GF-D8 (cell line): ENCODE data around the gene VPS13C.
"Not testable (repeated sequence)": the region's sequence is repeated elsewhere in the genome, so short reads cannot be mapped to it uniquely, and the experiment has no call there.

ENCODE experiments used
- DNase-seq: peaks from one replicate; lab custom pipeline; 2025; lab: John Stamatoyannopoulos, UW

Gene VPS13C

GRCh38 chr15:62047282-62047827 is 12.9 kb downstream of the VPS13C start:
- no peak for DNase-seq

DNA sequence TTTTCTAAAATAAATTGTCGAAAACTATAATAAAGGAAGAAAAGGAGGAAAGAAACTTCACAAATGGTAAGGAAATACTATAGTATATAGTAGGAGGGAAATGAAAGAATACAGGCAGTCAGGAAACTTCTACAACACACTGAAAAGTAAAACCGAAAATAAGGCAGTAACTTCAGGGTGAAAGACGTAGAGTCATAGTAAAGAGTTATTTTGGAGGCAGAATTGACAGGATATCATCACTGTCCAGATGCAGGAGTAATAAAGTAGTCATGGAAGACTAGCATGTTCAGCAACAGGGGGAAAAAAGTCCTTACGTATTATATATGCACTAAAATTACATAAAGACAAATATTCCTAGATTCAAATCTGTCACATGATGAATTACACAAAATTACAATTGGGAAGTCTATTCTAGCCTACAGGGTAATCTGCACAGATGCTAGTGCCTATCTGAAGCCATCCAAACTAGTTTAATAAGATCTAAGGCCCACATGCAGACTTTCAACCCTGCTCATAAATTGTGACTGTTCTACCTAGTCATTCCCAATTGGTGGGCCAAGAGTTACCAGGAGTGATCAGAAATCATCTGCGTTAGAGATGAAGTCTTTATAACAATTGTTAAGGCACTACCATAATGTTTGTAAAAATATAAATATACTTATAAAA is 14.0 kb downstream of the VPS13C start:
- no peak for DNase-seq

DNA sequence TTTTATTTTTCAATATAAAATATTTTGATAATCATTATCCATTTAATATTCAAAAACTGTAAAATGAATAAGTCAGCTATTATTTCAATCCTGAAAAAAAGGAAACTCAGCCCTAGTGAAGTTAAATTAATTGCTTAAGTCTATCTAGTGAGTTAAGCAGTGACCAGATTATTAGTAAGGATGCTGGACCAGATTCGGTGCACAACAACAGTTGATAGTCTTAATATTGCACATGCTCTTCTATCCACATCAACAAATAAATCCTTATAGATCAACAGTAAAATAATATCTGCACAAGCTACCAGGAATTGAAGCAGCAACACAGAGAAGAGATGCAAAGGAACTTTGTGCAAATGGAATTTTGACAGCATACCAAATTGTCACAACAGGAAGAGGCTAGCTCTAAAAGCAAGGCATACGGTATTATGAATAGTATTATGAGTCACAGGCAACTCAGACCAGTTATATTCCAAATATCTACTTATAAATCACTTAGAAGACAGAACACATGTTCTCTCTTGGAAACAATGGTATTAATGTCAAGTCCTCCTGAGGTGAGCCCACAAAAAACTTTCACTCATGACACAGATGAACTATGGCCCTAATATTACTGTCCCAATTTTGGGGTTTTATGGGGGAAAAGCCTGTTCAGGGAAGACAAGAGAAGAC is 24.9 kb downstream of the VPS13C start:
- no peak for DNase-seq

GRCh38 chr15:62027916-62028315 is 32.3 kb downstream of the VPS13C start:
- no peak for DNase-seq

GRCh38 chr15:62027263-62027565 is 33.0 kb downstream of the VPS13C start:
- no peak for DNase-seq

GRCh38 chr15:62026487-62027262 is 33.6 kb downstream of the VPS13C start:
- no peak for DNase-seq

DNA sequence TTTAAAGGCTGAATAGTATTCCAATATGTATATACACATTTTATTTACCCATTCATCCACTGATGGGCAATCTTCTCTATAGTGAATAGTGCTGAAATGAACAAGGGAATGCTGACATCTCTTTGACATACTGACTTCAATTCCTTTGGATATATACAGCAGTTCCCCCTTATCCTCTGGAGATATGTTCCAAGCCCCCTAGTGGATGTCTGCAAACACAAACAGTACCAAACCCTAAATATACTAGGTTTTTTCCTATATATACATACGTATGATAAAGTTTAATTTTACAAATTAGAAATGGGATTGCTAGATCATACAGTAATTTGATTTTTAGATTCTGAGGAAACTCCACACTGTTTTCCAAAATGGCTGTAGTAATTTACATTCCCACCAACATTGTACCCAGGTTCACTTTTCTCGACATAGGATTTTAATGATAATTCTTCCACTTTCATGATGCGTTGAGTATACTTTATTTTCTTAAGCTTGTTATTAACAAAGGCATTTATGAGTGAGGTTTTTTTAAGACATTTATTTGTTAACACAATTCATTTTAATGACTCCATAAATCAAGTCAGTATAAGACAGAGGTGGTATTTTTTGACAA is 38.2 kb downstream of the VPS13C start:
- DNase-seq, result no peak

- DNase-seq, result no peak
Observed at GRCh38 chr15:62020576-62021160, 39.6 kb downstream of the VPS13C start.

- DNase-seq, result not testable (repeated sequence)
Observed at GRCh38 chr15:62005354-62005753, 54.9 kb downstream of the VPS13C start.

- DNase-seq, result no peak
Observed at GRCh38 chr15:61997786-61998185, 62.5 kb downstream of the VPS13C start.

GRCh38 chr15:61996056-61996635 is 64.1 kb downstream of the VPS13C start:
- no peak for DNase-seq

DNA sequence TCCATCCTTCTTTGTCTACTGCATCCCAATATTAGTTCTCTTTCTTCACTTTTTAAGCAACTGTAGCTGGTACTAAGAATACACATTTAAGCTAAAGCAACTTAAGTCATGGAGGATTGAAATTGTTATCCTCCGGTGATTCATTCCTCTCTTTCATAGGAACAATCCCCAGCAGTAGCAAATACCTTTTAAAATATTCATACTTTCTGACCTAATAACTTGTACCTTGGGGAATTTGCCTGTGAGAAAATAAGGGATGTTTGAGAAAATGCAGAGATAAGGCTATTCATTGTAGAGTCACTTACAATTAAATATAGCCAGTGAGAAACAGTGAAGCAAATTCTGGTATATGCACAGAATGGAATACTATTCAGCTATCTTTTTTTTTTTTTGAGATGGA is 66.0 kb downstream of the VPS13C start:
- no peak for DNase-seq

DNA sequence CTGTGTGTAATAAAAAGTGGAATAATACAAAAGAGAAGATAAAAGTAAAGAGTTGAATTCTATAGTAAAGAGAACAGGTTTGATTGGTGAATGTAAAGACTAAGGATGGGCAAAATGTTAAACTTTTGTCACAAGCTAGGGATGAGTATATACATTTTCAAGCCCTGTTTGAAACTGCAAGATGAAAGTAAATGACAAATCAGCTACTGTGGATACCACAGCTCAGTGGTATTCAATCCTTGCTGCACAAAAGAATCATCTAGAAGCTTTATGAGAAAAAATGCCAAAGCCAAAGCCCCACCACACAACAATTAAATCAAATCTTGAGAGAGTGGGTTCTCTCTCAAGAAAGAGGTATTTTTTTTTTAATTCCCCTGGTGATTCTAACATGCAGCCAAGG is 67.7 kb downstream of the VPS13C start:
- no peak for DNase-seq

DNA sequence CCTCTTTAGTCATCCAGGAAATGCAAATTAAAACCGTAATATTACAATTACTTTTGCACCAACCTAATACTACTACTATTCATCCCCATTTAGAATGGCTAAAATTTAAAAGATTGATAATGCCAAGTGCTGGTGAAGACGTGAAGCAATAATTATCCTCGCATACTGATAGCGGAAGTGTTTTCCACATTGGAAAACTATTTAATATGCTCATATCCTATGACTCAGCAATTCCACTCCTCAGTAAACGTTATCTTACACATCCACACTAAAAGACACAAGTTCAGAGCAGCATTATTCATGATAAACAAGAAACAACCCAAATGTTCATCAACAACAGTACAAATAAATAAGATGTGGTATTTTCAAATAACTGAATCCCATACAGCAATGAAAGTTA is 70.6 kb downstream of the VPS13C start:
- no peak for DNase-seq

GRCh38 chr15:61987824-61988223 is 72.4 kb downstream of the VPS13C start:
- no peak for DNase-seq

GRCh38 chr15:61983081-61983480 is 77.2 kb downstream of the VPS13C start:
- no peak for DNase-seq

DNA sequence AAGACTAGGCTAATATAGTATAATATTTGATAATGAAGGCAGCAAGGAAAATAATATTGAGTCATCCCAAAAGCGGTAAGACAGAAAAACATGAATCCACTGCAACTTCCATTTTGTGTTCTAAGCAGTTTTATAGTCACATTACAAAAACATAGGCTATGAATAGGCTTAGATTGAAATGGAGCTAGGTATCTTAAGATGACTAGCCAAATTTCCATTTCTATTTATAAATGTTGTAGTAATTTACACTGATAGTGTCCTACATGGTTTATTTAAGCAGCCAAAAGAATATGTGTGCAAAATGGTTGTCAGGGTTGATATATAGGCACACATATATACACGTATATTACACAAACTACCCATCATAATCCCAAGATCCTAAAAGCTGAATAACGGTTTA is 82.0 kb downstream of the VPS13C start:
- DNase-seq, result no peak

DNA sequence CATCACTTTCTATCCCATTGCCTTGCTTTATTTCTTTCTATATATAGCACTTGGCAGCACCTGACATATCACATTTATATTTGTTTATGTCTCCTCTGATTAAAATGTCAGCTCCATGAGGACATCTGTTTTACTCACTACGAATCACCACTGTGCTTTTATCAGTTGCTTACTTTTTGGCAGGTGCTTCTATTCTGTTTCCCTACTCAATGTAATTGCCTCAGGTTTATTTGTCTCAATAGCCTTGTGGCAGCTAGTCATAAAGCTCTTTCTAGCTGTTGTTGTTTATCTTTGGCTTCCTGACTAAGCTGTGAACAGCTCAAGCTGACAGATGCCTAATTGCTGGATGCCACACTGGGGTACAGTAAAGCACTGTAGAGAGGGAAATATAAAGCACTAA is 85.5 kb downstream of the VPS13C start:
- no peak for DNase-seq

- DNase-seq, result no peak
Observed at GRCh38 chr15:61974118-61974517, 86.1 kb downstream of the VPS13C start.

DNA sequence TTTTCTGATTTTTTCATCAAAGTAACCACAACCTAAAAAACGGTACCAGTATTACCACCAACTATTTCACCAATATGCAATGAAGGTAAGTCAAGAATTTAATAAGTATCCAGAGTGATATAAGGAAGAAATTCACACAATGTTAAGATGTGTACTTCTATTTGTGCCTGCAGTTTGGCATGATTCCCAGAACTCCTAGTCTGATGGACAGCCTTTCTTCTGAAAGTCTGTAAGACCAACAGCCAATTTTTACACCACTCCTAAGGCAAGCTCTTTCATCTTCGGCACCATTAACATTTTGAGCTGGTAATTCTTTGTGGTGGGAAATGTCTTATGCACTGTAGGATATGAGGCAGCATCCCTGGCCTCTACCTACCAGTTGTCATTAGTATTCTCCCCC is 108.3 kb downstream of the VPS13C start:
- no peak for DNase-seq

DNA sequence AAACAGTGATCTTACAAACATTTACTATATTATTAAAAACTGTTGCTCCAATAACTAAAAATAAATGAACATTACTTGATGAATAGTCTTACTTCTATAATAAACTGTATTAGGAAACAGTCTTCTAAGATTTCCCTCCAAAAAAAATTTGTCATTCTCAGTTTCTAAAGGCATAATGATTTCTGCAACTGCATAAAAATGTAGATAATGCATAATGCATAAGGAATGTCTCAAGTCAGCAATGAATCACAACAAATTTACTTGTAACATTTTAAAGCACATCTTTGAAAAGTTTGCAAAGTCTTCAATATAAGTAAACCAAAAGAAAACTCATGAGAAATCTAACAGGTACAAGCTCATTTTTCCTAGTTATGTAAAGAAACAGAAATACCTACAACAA is 113.5 kb downstream of the VPS13C start:
- DNase-seq, result no peak

DNA sequence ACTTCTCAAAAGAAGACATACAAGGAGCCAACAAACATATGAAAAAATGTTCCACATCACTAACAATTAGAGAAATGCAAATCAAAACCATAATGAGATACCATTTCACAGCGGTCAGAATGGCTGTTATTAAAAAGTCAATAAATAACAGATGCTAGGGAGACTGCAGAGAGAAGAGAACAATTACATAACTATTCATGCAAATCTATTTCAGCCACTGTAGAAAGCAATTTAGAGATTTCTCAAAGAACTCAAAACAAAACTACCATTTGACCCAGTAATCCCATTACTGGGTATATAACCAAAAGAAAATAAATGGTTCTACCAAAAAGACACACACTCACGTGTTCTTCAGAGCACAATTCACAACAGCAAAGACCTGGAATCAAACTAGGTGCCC is 116.3 kb downstream of the VPS13C start:
- DNase-seq, result no peak
